Right kidney (tissue), 1 donor: ENCODE results near the gene MAP2K3.
A peak's percentile ranks its signal among the peaks of the same experiment; 100 is the strongest.

Experiments
- DNase-seq: peaks from one replicate; pipeline ENCODE4 v3.0.0-alpha.2; 2016

MAP2K3 gene

GRCh38 chr17:21282231-21282630 is 2.3 kb upstream of the MAP2K3 start:
- DNase-seq = no peak

GRCh38 chr17:21282850-21283249 is 1.7 kb upstream of the MAP2K3 start:
- DNase-seq = no peak

- DNase-seq = no peak
These were observed 811 bp upstream of the MAP2K3 start for GRCh38 chr17:21283482-21284318.

- DNase-seq = peak; percentile 60
These were observed 904 bp downstream of the MAP2K3 start for GRCh38 chr17:21285164-21286065.

- DNase-seq = peak; percentile 76
These were observed 1.7 kb downstream of the MAP2K3 start for GRCh38 chr17:21286066-21286770.

GRCh38 chr17:21286909-21287702 is 2.6 kb downstream of the MAP2K3 start:
- DNase-seq = no peak

GRCh38 chr17:21287703-21288449 is 3.4 kb downstream of the MAP2K3 start:
- DNase-seq = peak; percentile 31

GRCh38 chr17:21288571-21289017 is 4.1 kb downstream of the MAP2K3 start:
- DNase-seq = no peak

- DNase-seq = no peak
These were observed 4.8 kb downstream of the MAP2K3 start for GRCh38 chr17:21289175-21289901.

- DNase-seq = no peak
These were observed 5.5 kb downstream of the MAP2K3 start for GRCh38 chr17:21289902-21290571.

GRCh38 chr17:21291357-21291756 is 6.8 kb downstream of the MAP2K3 start:
- no peak for DNase-seq

- no peak for DNase-seq
These were observed 7.4 kb downstream of the MAP2K3 start for GRCh38 chr17:21291862-21292261.

- DNase-seq = no peak
These were observed 8.6 kb downstream of the MAP2K3 start for GRCh38 chr17:21292867-21293830.

GRCh38 chr17:21293831-21294210 is 9.3 kb downstream of the MAP2K3 start:
- no peak for DNase-seq

- no peak for DNase-seq
These were observed 10.0 kb downstream of the MAP2K3 start for GRCh38 chr17:21294321-21295035.

GRCh38 chr17:21295036-21295952 is 10.8 kb downstream of the MAP2K3 start:
- DNase-seq = no peak
